SU-DHL-6 (cell line): ENCODE data around the gene DAG1.

Source experiments
- H2AFZ ChIP-seq: fragments of 200-600 bp; sonication (generic); 2 replicates; pipeline ENCODE4 v1.6.1; 2014; ENCODE audit warnings: low read depth, mild to moderate bottlenecking, moderate library complexity, mixed read lengths, antibody characterized with exemption, low read length; ENCODE audit not compliant: severe bottlenecking
- H3F3A ChIP-seq: fragments of 200-600 bp; shearing (Covaris generic); 2 replicates; pipeline ENCODE4 v1.6.0; 2016; ENCODE audit warnings: antibody characterized with exemption, mild to moderate bottlenecking; ENCODE audit not compliant: insufficient read depth
- H3K27ac ChIP-seq: fragments of 200-600 bp; sonication (generic); 2 replicates; pipeline ENCODE4 v1.5.1; 2016; ENCODE audit warnings: low read depth, mild to moderate bottlenecking, low read length, moderate library complexity, mixed read lengths
- H3K27me3 ChIP-seq: fragments of 200-600 bp; sonication (generic), shearing (Covaris generic); 2 replicates; pipeline ENCODE4 v1.6.0; 2014; ENCODE audit warnings: mild to moderate bottlenecking, low read length
- H3K36me3 ChIP-seq: fragments of 200-600 bp; sonication (generic); 2 replicates; pipeline ENCODE4 v1.6.1; 2014; ENCODE audit warnings: mild to moderate bottlenecking, low read length, mixed read lengths
- H3K4me2 ChIP-seq: fragments of 300-600, 200-600 bp; shearing (Covaris generic), sonication (generic); 2 replicates; pipeline ENCODE4 v1.6.0; 2014; ENCODE audit warnings: low read length, low read depth, mild to moderate bottlenecking; ENCODE audit not compliant: poor library complexity, severe bottlenecking
- H3K4me3 ChIP-seq: fragments of 200-600 bp; sonication (generic); 2 replicates; pipeline ENCODE4 v1.5.1; 2014; ENCODE audit warnings: antibody characterized with exemption, low read length, mild to moderate bottlenecking, mixed read lengths; ENCODE audit not compliant: insufficient read depth, poor library complexity, severe bottlenecking
- H3K79me2 ChIP-seq: fragments of 200-600 bp; sonication (generic); 2 replicates; pipeline ENCODE4 v1.6.1; 2014; ENCODE audit warnings: mild to moderate bottlenecking, low read length, moderate library complexity; ENCODE audit not compliant: insufficient read depth
- H3K9ac ChIP-seq: fragments of 200-600 bp; sonication (generic); 2 replicates; pipeline ENCODE4 v1.7.0; 2014; ENCODE audit warnings: mild to moderate bottlenecking, low read length
- H3K9me2 ChIP-seq: fragments of 200-600 bp; sonication (generic); replicated peaks from 2 replicates; pipeline ENCODE4 v1.6.1; 2014; ENCODE audit warnings: low read length; ENCODE audit not compliant: insufficient read depth
- H3K9me3 ChIP-seq: fragments of 200-600 bp; sonication (generic); 2 replicates; pipeline ENCODE4 v1.6.1; 2014; ENCODE audit warnings: low read length, mixed read lengths; ENCODE audit not compliant: insufficient read depth
- H4K20me1 ChIP-seq: fragments of 200-600 bp; sonication (generic); 2 replicates; pipeline ENCODE4 v1.6.1; 2014; ENCODE audit warnings: low read depth, mild to moderate bottlenecking, antibody characterized with exemption, low read length, moderate library complexity, mixed read lengths
- EZH2phosphoT487 ChIP-seq: fragments of 200-600 bp; sonication (generic), shearing (Covaris generic); conservative IDR thresholded peaks from 2 replicates; pipeline ENCODE4 v1.6.1; 2018; ENCODE audit warnings: mild to moderate bottlenecking, antibody characterized with exemption, low read length, moderate library complexity, mixed read lengths
- TF ChIP-seq, protein P1 (sequence below): fragments of 200-600 bp; sonication (generic); IDR thresholded peaks from one replicate; pipeline ENCODE4 v1.5.1; 2017; ENCODE audit warnings: antibody characterized with exemption, mild to moderate bottlenecking, low read length, moderate library complexity; ENCODE audit not compliant: insufficient read depth, poor library complexity, severe bottlenecking

The DAG1 gene

DNA sequence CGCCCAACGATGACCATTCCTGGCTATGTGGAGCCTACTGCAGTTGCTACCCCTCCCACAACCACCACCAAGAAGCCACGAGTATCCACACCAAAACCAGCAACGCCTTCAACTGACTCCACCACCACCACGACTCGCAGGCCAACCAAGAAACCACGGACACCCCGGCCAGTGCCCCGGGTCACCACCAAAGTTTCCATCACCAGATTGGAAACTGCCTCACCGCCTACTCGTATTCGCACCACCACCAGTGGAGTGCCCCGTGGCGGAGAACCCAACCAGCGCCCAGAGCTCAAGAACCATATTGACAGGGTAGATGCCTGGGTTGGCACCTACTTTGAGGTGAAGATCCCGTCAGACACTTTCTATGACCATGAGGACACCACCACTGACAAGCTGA is 61.6 kb downstream of the DAG1 start:
- Histone ChIP-seq H3K27me3 (no peaks in the 10 kb centered on the region), H3K9ac (no peak overlapping the region), H2AFZ (no peak overlapping the region), H3K4me3 (no peak overlapping the region), H3K27ac (no peak overlapping the region), H4K20me1 (no peaks in the 10 kb centered on the region), H3K4me2 (no peak overlapping the region), H3K9me3 (no peaks in the 10 kb centered on the region), H3K36me3 (no peaks in the 10 kb centered on the region), H3F3A (no peaks in the 10 kb centered on the region), H3K9me2 (no peaks in the 10 kb centered on the region), H3K79me2 (no peaks in the 10 kb centered on the region)
- TF ChIP-seq, protein P1, sequence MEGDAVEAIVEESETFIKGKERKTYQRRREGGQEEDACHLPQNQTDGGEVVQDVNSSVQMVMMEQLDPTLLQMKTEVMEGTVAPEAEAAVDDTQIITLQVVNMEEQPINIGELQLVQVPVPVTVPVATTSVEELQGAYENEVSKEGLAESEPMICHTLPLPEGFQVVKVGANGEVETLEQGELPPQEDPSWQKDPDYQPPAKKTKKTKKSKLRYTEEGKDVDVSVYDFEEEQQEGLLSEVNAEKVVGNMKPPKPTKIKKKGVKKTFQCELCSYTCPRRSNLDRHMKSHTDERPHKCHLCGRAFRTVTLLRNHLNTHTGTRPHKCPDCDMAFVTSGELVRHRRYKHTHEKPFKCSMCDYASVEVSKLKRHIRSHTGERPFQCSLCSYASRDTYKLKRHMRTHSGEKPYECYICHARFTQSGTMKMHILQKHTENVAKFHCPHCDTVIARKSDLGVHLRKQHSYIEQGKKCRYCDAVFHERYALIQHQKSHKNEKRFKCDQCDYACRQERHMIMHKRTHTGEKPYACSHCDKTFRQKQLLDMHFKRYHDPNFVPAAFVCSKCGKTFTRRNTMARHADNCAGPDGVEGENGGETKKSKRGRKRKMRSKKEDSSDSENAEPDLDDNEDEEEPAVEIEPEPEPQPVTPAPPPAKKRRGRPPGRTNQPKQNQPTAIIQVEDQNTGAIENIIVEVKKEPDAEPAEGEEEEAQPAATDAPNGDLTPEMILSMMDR: no peak
- no peak for TF ChIP-seq EZH2phosphoT487

DNA sequence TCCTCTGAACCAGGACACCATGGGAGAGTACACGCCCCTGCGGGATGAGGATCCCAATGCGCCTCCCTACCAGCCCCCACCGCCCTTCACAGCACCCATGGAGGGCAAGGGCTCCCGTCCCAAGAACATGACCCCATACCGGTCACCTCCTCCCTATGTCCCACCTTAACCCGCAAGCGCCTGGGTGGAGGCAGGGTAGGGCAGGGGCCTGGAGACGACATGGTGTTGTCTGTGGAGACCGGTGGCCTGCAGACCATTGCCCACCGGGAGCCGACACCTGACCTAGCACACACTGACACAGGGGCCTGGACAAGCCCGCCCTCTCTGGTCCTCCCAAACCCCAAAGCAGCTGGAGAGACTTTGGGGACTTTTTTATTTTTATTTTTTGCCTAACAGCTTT is 63.0 kb downstream of the DAG1 start:
- Histone ChIP-seq H4K20me1 (no peaks in the 10 kb centered on the region), H3K9me3 (no peaks in the 10 kb centered on the region), H3K9me2 (no peaks in the 10 kb centered on the region), H3K36me3 (no peaks in the 10 kb centered on the region), H3F3A (no peaks in the 10 kb centered on the region), H3K79me2 (no peaks in the 10 kb centered on the region), H3K9ac (no peak overlapping the region), H3K4me3 (no peak overlapping the region), H2AFZ (no peak overlapping the region), H3K27me3 (no peaks in the 10 kb centered on the region), H3K27ac (no peak overlapping the region), H3K4me2 (no peak overlapping the region)
- TF ChIP-seq, protein P1: no peak
- TF ChIP-seq EZH2phosphoT487: no peak

DNA sequence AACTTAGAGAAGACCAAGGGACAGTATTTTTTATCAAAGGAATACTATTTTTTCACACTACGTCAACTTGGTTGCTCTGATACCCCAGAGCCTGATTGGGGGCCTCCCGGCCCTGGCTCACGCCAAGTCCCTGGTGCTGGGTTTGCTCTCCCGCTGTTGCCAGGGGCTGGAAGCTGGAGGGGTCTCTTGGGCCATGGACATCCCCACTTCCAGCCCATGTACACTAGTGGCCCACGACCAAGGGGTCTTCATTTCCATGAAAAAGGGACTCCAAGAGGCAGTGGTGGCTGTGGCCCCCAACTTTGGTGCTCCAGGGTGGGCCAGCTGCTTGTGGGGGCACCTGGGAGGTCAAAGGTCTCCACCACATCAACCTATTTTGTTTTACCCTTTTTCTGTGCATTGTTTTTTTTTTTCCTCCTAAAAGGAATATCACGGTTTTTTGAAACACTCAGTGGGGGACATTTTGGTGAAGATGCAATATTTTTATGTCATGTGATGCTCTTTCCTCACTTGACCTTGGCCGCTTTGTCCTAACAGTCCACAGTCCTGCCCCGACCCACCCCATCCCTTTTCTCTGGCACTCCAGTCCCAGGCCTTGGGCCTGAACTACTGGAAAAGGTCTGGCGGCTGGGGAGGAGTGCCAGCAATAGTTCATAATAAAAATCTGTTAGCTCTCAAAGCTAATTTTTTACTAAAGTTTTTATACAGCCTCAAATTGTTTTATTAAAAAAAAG is 63.9 kb downstream of the DAG1 start:
- Histone ChIP-seq H3K9ac (no peak overlapping the region), H3F3A (no peaks in the 10 kb centered on the region), H3K4me2 (no peak overlapping the region), H3K9me2 (no peaks in the 10 kb centered on the region), H3K4me3 (no peak overlapping the region), H3K27ac (no peak overlapping the region), H3K27me3 (no peaks in the 10 kb centered on the region), H2AFZ (no peak overlapping the region), H3K79me2 (no peaks in the 10 kb centered on the region), H4K20me1 (no peaks in the 10 kb centered on the region), H3K36me3 (no peaks in the 10 kb centered on the region), H3K9me3 (no peaks in the 10 kb centered on the region)
- TF ChIP-seq, protein P1: no peak
- TF ChIP-seq EZH2phosphoT487: no peak
